ENCODE results near the gene PNPLA5.

PNPLA5 gene

GRCh38 chr22:43901976-43902643 is 10.3 kb upstream of the PNPLA5 start:
- peak; percentile 85 for DNase-seq (ENCODE audit: low read depth)

- no peak for DNase-seq (ENCODE audit: low read depth)
Observed at GRCh38 chr22:43900206-43900605, 8.4 kb upstream of the PNPLA5 start.

GRCh38 chr22:43897751-43898261 is 6.0 kb upstream of the PNPLA5 start:
- no peak for DNase-seq (ENCODE audit: low read depth)

- no peak for DNase-seq (ENCODE audit: low read depth)
Observed at GRCh38 chr22:43895986-43896645, 4.3 kb upstream of the PNPLA5 start.

- no peak for DNase-seq (ENCODE audit: low read depth)
Observed at GRCh38 chr22:43894122-43894521, 2.3 kb upstream of the PNPLA5 start.

- DNase-seq (ENCODE audit: low read depth): no peak
Observed at GRCh38 chr22:43893266-43893665, 1.5 kb upstream of the PNPLA5 start.

- no peak for DNase-seq (ENCODE audit: low read depth)
Observed at GRCh38 chr22:43892183-43892894, 526 bp upstream of the PNPLA5 start.

GRCh38 chr22:43890901-43891331 is 897 bp downstream of the PNPLA5 start:
- DNase-seq (ENCODE audit: low read depth): no peak

- no peak for DNase-seq (ENCODE audit: low read depth)
Observed at GRCh38 chr22:43889860-43890253, 2.0 kb downstream of the PNPLA5 start.

- DNase-seq (ENCODE audit: low read depth): no peak
Observed at GRCh38 chr22:43889201-43889859, 2.5 kb downstream of the PNPLA5 start.

- no peak for DNase-seq (ENCODE audit: low read depth)
Observed at GRCh38 chr22:43888740-43889139, 3.1 kb downstream of the PNPLA5 start.

- DNase-seq (ENCODE audit: low read depth): no peak
Observed at GRCh38 chr22:43887391-43887790, 4.4 kb downstream of the PNPLA5 start.

GRCh38 chr22:43886231-43886630 is 5.6 kb downstream of the PNPLA5 start:
- DNase-seq (ENCODE audit: low read depth): no peak

- no peak for DNase-seq (ENCODE audit: low read depth)
Observed at GRCh38 chr22:43885786-43886185, 6.0 kb downstream of the PNPLA5 start.

GRCh38 chr22:43885319-43885671 is 6.5 kb downstream of the PNPLA5 start:
- DNase-seq (ENCODE audit: low read depth): no peak

- no peak for DNase-seq (ENCODE audit: low read depth)
Observed at GRCh38 chr22:43884600-43885318, 7.1 kb downstream of the PNPLA5 start.

- no peak for DNase-seq (ENCODE audit: low read depth)
Observed at GRCh38 chr22:43883719-43884415, 7.9 kb downstream of the PNPLA5 start.

GRCh38 chr22:43883012-43883661 is 8.7 kb downstream of the PNPLA5 start:
- peak; percentile 46 for DNase-seq (ENCODE audit: low read depth)

- no peak for DNase-seq (ENCODE audit: low read depth)
Observed at GRCh38 chr22:43882122-43882767, 9.6 kb downstream of the PNPLA5 start.

All from fibroblast of gingiva (primary cell).